ENCODE data around the gene TAS1R3.

The TAS1R3 gene

DNA sequence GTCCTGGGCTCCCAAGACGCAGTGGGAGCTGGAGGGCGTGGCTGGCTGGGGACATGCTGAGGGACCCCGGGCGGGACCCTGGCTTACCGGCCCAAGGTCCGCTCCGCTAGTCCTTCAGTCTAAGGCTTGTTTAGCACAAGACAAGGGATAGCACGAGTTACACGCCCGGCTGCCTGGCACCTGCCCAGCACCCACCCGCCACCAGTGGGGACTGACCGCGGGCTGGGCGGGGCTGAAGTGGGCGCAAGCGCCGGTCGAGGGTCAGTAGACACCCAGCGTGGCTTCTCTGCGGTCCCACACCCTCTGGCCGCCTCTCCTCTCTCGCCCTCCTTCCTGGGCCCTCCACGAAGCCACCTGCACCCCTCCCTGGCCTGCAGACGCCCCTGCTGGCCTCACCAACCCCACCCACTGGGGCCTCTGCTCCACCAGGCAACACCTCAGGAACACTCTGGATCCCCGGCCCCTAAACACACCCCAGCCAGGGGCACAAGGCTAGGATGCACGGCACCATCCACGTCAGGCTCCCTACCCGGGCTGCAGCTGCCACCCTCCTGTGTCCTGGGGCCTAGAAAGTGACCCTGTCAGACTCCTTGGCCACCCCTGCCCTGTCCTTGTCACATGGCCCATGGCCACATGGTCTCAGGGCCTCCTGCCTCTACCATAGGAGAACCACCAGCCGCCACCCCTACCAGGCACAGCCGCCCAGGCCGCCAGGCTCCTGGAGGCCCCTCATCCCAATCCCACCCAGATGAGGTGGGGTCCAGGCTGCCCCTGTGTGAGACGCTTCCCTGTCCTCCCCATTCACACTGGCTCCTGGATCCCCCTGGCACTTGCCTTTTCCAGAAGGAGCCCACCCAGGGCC is 6.1 kb downstream of the TAS1R3 start:
- TF ChIP-seq, protein P1, sequence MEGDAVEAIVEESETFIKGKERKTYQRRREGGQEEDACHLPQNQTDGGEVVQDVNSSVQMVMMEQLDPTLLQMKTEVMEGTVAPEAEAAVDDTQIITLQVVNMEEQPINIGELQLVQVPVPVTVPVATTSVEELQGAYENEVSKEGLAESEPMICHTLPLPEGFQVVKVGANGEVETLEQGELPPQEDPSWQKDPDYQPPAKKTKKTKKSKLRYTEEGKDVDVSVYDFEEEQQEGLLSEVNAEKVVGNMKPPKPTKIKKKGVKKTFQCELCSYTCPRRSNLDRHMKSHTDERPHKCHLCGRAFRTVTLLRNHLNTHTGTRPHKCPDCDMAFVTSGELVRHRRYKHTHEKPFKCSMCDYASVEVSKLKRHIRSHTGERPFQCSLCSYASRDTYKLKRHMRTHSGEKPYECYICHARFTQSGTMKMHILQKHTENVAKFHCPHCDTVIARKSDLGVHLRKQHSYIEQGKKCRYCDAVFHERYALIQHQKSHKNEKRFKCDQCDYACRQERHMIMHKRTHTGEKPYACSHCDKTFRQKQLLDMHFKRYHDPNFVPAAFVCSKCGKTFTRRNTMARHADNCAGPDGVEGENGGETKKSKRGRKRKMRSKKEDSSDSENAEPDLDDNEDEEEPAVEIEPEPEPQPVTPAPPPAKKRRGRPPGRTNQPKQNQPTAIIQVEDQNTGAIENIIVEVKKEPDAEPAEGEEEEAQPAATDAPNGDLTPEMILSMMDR (conservative IDR thresholded peaks at IDR 0.05; ENCODE audit: low read depth), result no peak
- CTCF ChIA-PET, result no interaction called here

DNA sequence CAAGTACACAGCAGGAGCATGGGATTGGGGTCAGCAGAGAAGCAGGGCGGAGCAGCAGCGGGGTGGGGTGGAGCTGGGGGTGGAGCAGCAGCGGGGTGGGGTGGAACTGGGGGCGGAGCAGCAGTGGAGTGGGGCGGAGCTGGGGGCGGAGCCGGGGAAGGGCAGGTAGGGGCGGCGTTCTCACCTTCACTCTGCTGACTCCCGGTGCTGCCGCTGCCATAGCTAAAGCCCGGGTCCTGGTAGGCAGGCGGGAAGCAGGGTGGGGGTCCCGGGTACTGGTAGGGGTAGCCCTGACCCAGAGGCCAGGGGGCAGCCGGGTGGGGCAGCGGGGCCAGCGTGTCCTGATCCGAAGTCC is 6.7 kb downstream of the TAS1R3 start:
- ChIA-PET CTCF (no interaction called here), POLR2A (ENCODE audit: low non-redundant PET) (no interaction called here)
- TF ChIP-seq, protein P1 (conservative IDR thresholded peaks at IDR 0.05; ENCODE audit: low read depth), result no peak
- peak; percentile 87 for DNase-seq (ENCODE audit: low spot score)
- H3K27ac ChIP-seq, result peak overlapping the region; percentile 68

More for the DNA sequence above, 6.1 kb downstream of the TAS1R3 start:
- DNase-seq (ENCODE audit: low spot score), result no peak
- H3K27ac ChIP-seq, result peak overlapping the region; percentile 68
- POLR2A ChIA-PET (ENCODE audit: low non-redundant PET), result no interaction called here

- POLR2A ChIA-PET (ENCODE audit: low non-redundant PET), result no interaction called here
- DNase-seq (ENCODE audit: low spot score), result no peak
- TF ChIP-seq, protein P1 (conservative IDR thresholded peaks at IDR 0.05; ENCODE audit: low read depth), result no peak
- CTCF ChIA-PET, result interaction anchor here (0.5 kb wide), 1 partner anchor 173 kb away, joined by 5 read pairs; no protein-coding TSS in a partner anchor
- H3K27ac ChIP-seq, result peak overlapping the region; percentile 68
These were observed 7.2 kb downstream of the TAS1R3 start for GRCh38 chr1:1338278-1338677.

DNA sequence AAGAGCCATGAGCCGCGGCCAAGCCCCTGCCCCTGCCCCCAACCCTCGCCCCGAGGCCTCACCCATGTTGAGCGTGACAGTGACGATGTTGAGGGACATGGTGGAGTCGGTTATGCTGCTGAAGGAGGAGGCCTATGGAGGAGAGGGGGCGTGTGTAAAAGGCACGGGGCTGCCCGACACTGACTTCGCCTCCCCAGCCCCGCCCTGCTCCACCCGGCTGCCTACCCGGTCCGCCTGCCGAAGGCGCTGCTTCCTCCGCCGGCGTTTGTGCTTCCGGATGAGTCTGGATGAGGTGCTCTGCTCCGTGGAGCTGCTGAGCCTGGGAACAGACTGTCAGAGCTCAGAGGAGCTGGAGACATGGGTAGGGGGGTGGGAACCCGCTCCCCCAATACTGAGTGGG is 9.1 kb downstream of the TAS1R3 start:
- POLR2A ChIA-PET (ENCODE audit: low non-redundant PET), result no interaction called here
- no peak for DNase-seq (ENCODE audit: low spot score)
- 0 out of 2 replicates have a peak overlapping the region, but pooled peaks have one; percentile 14 for H3K27ac ChIP-seq
- TF ChIP-seq, protein P1 (conservative IDR thresholded peaks at IDR 0.05; ENCODE audit: low read depth), result no peak
- CTCF ChIA-PET, result no interaction called here

- DNase-seq (ENCODE audit: low spot score), result no peak
- ChIA-PET POLR2A (ENCODE audit: low non-redundant PET) (no interaction called here), CTCF (no interaction called here)
- peak overlapping the region; percentile 98 for H3K27ac ChIP-seq
- TF ChIP-seq, protein P1 (conservative IDR thresholded peaks at IDR 0.05; ENCODE audit: low read depth), result no peak
These were observed 9.9 kb downstream of the TAS1R3 start for GRCh38 chr1:1340791-1341548.

GRCh38 chr1:1341549-1342021 is 10.5 kb downstream of the TAS1R3 start:
- CTCF ChIA-PET, result no interaction called here
- no peak for DNase-seq (ENCODE audit: low spot score)
- POLR2A ChIA-PET (ENCODE audit: low non-redundant PET), result no interaction called here
- peak overlapping the region; percentile 98 for H3K27ac ChIP-seq
- TF ChIP-seq, protein P1 (conservative IDR thresholded peaks at IDR 0.05; ENCODE audit: low read depth), result no peak
